Body of pancreas (tissue), 4 donors: ENCODE data around the gene DGKD.

ENCODE experiments used
- POLR2A ChIP-seq, 3 donors: fragments of 450-650 bp; IDR thresholded peaks; one replicate each; pipeline ENCODE4 v1.6.1; 2016; ENCODE audit warnings: antibody characterized with exemption in 3 of 3, mild to moderate bottlenecking in 2 of 3
- TF ChIP-seq, protein P1 (sequence below), 7 experiments: fragments of 450-650 bp in 4 of 7; fragments of 200-600 bp in 3 of 7; sonication (generic) in 3 of 7; IDR thresholded peaks; one replicate each; pipeline ENCODE4 v1.5.1; 2016 to 2019; ENCODE audit warnings: antibody characterized with exemption in 7 of 7

DNA sequence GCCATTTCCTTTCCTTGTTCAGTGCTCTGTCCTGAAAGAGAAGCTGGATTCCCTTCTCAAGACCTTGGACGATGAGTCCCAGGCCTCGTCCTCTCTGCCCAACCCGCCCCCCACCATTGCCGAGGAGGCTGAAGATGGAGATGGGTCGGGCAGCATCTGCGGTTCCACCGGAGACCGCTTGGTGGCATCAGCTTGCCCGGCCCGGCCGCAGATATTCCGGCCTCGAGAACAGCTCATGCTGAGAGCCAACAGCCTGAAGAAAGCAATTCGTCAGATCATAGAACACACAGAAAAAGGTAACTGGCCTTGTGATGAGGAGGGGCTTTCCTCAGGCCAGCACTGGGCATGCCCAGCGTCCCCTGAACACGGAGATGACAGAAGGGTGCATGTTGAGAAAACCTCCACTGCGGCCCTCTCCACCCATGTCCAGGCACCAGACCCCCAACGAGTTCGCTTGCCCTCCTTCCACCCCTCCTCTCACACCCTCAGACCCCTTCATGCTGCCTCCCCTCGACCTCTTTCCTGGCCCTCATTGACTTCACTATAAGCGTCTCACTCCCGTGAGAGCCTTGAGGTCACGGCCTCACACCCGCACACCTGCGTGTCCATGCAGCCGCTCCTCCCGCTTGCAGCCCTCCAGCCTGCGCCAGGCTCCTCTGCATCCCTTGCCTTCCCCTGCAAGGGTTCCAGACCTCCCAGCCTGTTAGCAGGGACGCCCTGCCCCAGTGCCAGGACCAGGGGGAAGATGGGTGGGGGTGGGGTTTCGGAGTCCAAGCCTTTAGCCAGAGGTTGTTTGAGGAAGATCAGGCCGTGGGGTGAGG, 95.0 kb downstream of the DGKD start:
- TF ChIP-seq, protein P1, sequence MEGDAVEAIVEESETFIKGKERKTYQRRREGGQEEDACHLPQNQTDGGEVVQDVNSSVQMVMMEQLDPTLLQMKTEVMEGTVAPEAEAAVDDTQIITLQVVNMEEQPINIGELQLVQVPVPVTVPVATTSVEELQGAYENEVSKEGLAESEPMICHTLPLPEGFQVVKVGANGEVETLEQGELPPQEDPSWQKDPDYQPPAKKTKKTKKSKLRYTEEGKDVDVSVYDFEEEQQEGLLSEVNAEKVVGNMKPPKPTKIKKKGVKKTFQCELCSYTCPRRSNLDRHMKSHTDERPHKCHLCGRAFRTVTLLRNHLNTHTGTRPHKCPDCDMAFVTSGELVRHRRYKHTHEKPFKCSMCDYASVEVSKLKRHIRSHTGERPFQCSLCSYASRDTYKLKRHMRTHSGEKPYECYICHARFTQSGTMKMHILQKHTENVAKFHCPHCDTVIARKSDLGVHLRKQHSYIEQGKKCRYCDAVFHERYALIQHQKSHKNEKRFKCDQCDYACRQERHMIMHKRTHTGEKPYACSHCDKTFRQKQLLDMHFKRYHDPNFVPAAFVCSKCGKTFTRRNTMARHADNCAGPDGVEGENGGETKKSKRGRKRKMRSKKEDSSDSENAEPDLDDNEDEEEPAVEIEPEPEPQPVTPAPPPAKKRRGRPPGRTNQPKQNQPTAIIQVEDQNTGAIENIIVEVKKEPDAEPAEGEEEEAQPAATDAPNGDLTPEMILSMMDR (IDR thresholded peaks at IDR 0.05) = peak in 6 of 7 experiments; percentile 20 to 45 (median 38)
- TF ChIP-seq POLR2A (IDR thresholded peaks at IDR 0.05) = no peak
